ENCODE measurements around the gene OST4. TPM values are rescaled to one million over a fixed set of nuclear protein-coding genes. Genes with fewer than 3 reads are reported as not detected.

Gene OST4
- total and polyA plus RNA-seq, 10 of the 15 experiments (the other 5 are each of a cell fraction or from before 2014, with no cell fraction given) = 270 to 1,543 (median 523) TPM

GRCh38 chr2:27093430-27094352 is 22.2 kb upstream of the OST4 start:
- Histone ChIP-seq H4K20me1 (ENCODE audit: control insufficient read depth, insufficient read depth) (no peaks in the 10 kb centered on the region), H3K36me3 (ENCODE audit: control insufficient read depth in 2 of 2, insufficient read depth in 2 of 2, low read length in 1 of 2) (no peaks in the 10 kb centered on the region; a peak in 1 of 4 replicates), H3K79me2 (ENCODE audit: control insufficient read depth, insufficient read depth, low read length) (no peaks in the 10 kb centered on the region), H3K27me3 (replicated peaks in 1 of 2; ENCODE audit: control insufficient read depth in 2 of 2, insufficient read depth in 2 of 2, low read length in 1 of 2) (no peaks in the 10 kb centered on the region), H3K4me2 (ENCODE audit: control insufficient read depth, insufficient read depth) (no peak overlapping the region), H3K4me3 (no peak overlapping the region), H3K9me3 (replicated peaks; ENCODE audit: control insufficient read depth, insufficient read depth, low read length) (no peaks in the 10 kb centered on the region), H3K27ac (ENCODE audit: control insufficient read depth, insufficient read depth) (no peak overlapping the region), H3K4me1 (ENCODE audit: control insufficient read depth, insufficient read depth, low read length) (no peaks in the 10 kb centered on the region; the same call in 1 of the 2 replicates), H3K9ac (ENCODE audit: control insufficient read depth, insufficient read depth, low read length) (no peak overlapping the region), H2AFZ (ENCODE audit: control insufficient read depth, low read depth, low read length) (no peak overlapping the region)
- ChIA-PET RAD21 (ENCODE audit: unreplicated experiment) (interaction anchor here (1.0 to 3.3 kb wide), 2 partner anchors 42 to 132 kb away, joined by 3 to 9 read pairs; partner anchors contain the start of gene AGBL5), CTCF (interaction anchor here (0.7 to 1.9 kb wide), 5 partner anchors 77 to 187 kb away, joined by 3 to 19 read pairs (median 4); no protein-coding TSS in a partner anchor), SMC1A (ENCODE audit: uncharacterized antibody, unreplicated experiment) (interaction anchor here (0.6 to 1.7 kb wide), 2 partner anchors 124 to 132 kb away, joined by 3 to 7 read pairs; no protein-coding TSS in a partner anchor), POLR2A (interaction anchor here (0.5 to 0.6 kb wide), 2 partner anchors 33 to 223 kb away, joined by 3 read pairs; no protein-coding TSS in a partner anchor)
- intact Hi-C loops (cut with micrococcal nuclease; ENCODE audit: unreplicated experiment) = no loop called here
- TF ChIP-seq, protein P1, sequence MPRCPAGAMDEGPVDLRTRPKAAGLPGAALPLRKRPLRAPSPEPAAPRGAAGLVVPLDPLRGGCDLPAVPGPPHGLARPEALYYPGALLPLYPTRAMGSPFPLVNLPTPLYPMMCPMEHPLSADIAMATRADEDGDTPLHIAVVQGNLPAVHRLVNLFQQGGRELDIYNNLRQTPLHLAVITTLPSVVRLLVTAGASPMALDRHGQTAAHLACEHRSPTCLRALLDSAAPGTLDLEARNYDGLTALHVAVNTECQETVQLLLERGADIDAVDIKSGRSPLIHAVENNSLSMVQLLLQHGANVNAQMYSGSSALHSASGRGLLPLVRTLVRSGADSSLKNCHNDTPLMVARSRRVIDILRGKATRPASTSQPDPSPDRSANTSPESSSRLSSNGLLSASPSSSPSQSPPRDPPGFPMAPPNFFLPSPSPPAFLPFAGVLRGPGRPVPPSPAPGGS (IDR thresholded peaks at IDR 0.05; ENCODE audit: borderline replicate concordance, insufficient read depth, low read depth, low read length, poor library complexity, severe bottlenecking) = no peak
- FAIRE-seq (no peak), ATAC-seq (no peak), DNase-seq (ENCODE audit: low read depth, low spot score) (no peak)
- no TSS peak for BruUV-seq (replicated peaks)
- in situ Hi-C loops (cut with MboI) = no loop called here
- WGBS (ENCODE audit: insufficient coverage, insufficient replicate concordance, low lambda C conversion rate, missing lambda C conversion rate) = 76% methylated on average over 6 of the region's 6 CpGs
